ENCODE data around the gene DCUN1D4. TPM values are rescaled to one million over a fixed set of nuclear protein-coding genes. Genes with fewer than 3 reads are reported as not detected.

DCUN1D4 gene
- total and polyA plus RNA-seq, 2 donors (not counting 1 experiment from before 2014, with no cell fraction given), result 44.3 to 50.7 TPM

GRCh38 chr4:51851937-51852290 lies 9.0 kb downstream of the DCUN1D4 start:
- Histone ChIP-seq H4K20me1 (ENCODE audit: control insufficient read depth, extremely low read depth, insufficient read depth, low read length) (no peaks in the 10 kb centered on the region), H3K36me3 (ENCODE audit: control insufficient read depth, insufficient read depth, low read length) (peaks cover 2% of the 10 kb centered on the region), H3K79me2 (ENCODE audit: control insufficient read depth, insufficient read depth, low read length) (peaks cover 73% of the 10 kb centered on the region), H3K4me3 (replicated peaks in 1 of 4; ENCODE audit: control extremely low read depth in 1 of 4, insufficient read depth in 1 of 4, low read depth in 3 of 4, low read length in 4 of 4) (no peak overlapping the region), H3K4me1 (ENCODE audit: control insufficient read depth, extremely low read depth, insufficient read depth, low read length) (peaks cover 2% of the 10 kb centered on the region), H3K9ac (ENCODE audit: insufficient read depth, low read length) (no peak overlapping the region), H2AFZ (ENCODE audit: low read length) (no peak overlapping the region), H3K27me3 (ENCODE audit: control insufficient read depth, insufficient read depth, low read length) (no peaks in the 10 kb centered on the region), H3K9me3 (ENCODE audit: control insufficient read depth, insufficient read depth, low read depth, low read length) (no peaks in the 10 kb centered on the region), H3K4me2 (ENCODE audit: extremely low read depth, insufficient read depth, low read length) (no peak overlapping the region), H3K27ac (ENCODE audit: insufficient read depth, low read length) (no peak overlapping the region)
- TF ChIP-seq CTCF (conservative IDR thresholded peaks at IDR 0.05 in 1 of 2, IDR thresholded peaks at IDR 0.05 in 1 of 2; ENCODE audit: low read depth in 1 of 2, low read length in 2 of 2) (no peak), EZH2 (IDR thresholded peaks at IDR 0.05; ENCODE audit: low read length, missing control alignments) (no peak)
- no peak for DNase-seq (ENCODE audit: low read depth in 2 of 2)

DNA sequence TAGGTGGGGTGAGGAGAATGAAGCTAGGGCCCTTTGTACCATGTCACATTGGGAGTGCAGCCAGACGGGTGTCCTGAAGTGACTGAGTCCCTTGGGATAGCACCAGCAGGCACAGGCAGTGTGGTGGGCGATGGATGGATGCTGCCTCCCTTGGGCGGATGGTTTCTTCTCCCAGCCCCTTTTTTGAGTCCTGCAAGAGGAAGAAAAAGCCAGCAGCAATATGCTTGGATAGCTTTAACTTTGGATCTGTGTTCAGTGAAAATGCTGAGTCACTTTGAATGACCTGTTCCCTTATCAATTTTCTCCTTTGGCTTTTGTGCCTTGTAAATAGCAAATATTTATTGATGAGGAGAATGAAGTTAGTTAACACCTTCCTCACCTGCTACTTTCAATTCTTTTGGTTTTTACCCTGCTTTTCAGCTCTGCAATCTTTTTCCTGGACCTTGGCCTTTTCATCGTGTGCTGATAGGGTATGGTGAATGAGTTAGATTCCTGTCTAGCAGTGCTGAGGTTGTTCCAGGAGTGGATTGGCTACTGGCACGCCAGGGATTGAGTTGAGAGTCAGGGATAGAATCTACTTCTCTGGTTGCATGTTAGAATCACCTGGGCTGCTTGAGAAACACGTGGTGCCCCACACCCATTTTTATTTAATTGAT lies 10.2 kb downstream of the DCUN1D4 start:
- Histone ChIP-seq H3K36me3 (ENCODE audit: control insufficient read depth, insufficient read depth, low read length) (peaks cover 2% of the 10 kb centered on the region), H3K9ac (ENCODE audit: insufficient read depth, low read length) (no peak overlapping the region), H3K4me3 (replicated peaks in 1 of 4; ENCODE audit: control extremely low read depth in 1 of 4, insufficient read depth in 1 of 4, low read depth in 3 of 4, low read length in 4 of 4) (no peak overlapping the region), H3K4me2 (ENCODE audit: extremely low read depth, insufficient read depth, low read length) (no peak overlapping the region), H3K27ac (ENCODE audit: insufficient read depth, low read length) (peak overlapping the region; percentile 22), H2AFZ (ENCODE audit: low read length) (no peak overlapping the region), H4K20me1 (ENCODE audit: control insufficient read depth, extremely low read depth, insufficient read depth, low read length) (no peaks in the 10 kb centered on the region), H3K79me2 (ENCODE audit: control insufficient read depth, insufficient read depth, low read length) (peaks cover 74% of the 10 kb centered on the region), H3K4me1 (ENCODE audit: control insufficient read depth, extremely low read depth, insufficient read depth, low read length) (peaks cover 2% of the 10 kb centered on the region), H3K9me3 (ENCODE audit: control insufficient read depth, insufficient read depth, low read depth, low read length) (no peaks in the 10 kb centered on the region), H3K27me3 (ENCODE audit: control insufficient read depth, insufficient read depth, low read length) (no peaks in the 10 kb centered on the region)
- TF ChIP-seq EZH2 (IDR thresholded peaks at IDR 0.05; ENCODE audit: low read length, missing control alignments), result no peak
- TF ChIP-seq CTCF (conservative IDR thresholded peaks at IDR 0.05 in 1 of 2, IDR thresholded peaks at IDR 0.05 in 1 of 2; ENCODE audit: low read depth in 1 of 2, low read length in 2 of 2), result no peak
- peak in 1 of 2 donors; percentile 29 for DNase-seq (ENCODE audit: low read depth in 2 of 2)

DNA sequence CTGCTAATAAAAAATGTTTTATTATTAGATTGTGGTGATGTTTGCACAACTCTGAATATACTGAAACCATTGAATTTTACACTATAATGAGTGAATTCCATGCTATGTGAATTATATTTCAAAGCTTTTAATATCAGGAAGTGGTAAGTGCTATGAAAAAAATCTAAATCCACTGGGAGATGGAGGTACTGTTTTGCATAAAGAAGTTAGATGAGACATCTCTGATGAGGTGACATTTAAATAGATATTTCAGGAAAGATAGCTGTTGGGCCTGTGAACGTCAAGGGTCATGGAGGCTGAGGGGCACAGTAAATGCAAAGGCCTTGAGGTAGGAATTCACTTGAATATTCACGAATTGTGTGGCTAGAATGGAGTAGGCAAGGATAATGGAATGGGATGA lies 12.3 kb downstream of the DCUN1D4 start:
- Histone ChIP-seq H3K27me3 (ENCODE audit: control insufficient read depth, insufficient read depth, low read length) (no peaks in the 10 kb centered on the region), H3K9ac (ENCODE audit: insufficient read depth, low read length) (no peak overlapping the region), H3K4me2 (ENCODE audit: extremely low read depth, insufficient read depth, low read length) (no peak overlapping the region), H4K20me1 (ENCODE audit: control insufficient read depth, extremely low read depth, insufficient read depth, low read length) (no peaks in the 10 kb centered on the region), H3K9me3 (ENCODE audit: control insufficient read depth, insufficient read depth, low read depth, low read length) (no peaks in the 10 kb centered on the region), H3K36me3 (ENCODE audit: control insufficient read depth, insufficient read depth, low read length) (no peaks in the 10 kb centered on the region), H3K4me3 (replicated peaks in 1 of 4; ENCODE audit: control extremely low read depth in 1 of 4, insufficient read depth in 1 of 4, low read depth in 3 of 4, low read length in 4 of 4) (no peak overlapping the region), H3K79me2 (ENCODE audit: control insufficient read depth, insufficient read depth, low read length) (peaks cover 62% of the 10 kb centered on the region), H2AFZ (ENCODE audit: low read length) (no peak overlapping the region), H3K27ac (ENCODE audit: insufficient read depth, low read length) (no peak overlapping the region), H3K4me1 (ENCODE audit: control insufficient read depth, extremely low read depth, insufficient read depth, low read length) (peaks cover 3% of the 10 kb centered on the region)
- TF ChIP-seq EZH2 (IDR thresholded peaks at IDR 0.05; ENCODE audit: low read length, missing control alignments) (no peak), CTCF (conservative IDR thresholded peaks at IDR 0.05 in 1 of 2, IDR thresholded peaks at IDR 0.05 in 1 of 2; ENCODE audit: low read depth in 1 of 2, low read length in 2 of 2) (no peak)
- no peak for DNase-seq (ENCODE audit: low read depth in 2 of 2)

Measured in fibroblast of lung (primary cell).